Myocyte (in vitro differentiated cells): ENCODE data around the gene CXCR1. TPM values are rescaled to one million over a fixed set of nuclear protein-coding genes. Genes with fewer than 3 reads are reported as not detected.
"Not testable (repeated sequence)": the region's sequence is repeated elsewhere in the genome, so short reads cannot be mapped to it uniquely, and the experiment has no call there.

Experiments used
- DNase-seq: peaks from one replicate; pipeline ENCODE4 v3.0.0-alpha.2; 2012; ENCODE audit warnings: low read depth
- total RNA-seq: library from RNA; depleted of rRNA; stranded (reverse); fragments of >200 nt; gene quantifications from 2 replicates; pipeline ENCODE4 v1.2.3, GENCODE V29; 2014

Gene CXCR1
- total RNA-seq, 1 donor from 2014 or later: not detected

DNA sequence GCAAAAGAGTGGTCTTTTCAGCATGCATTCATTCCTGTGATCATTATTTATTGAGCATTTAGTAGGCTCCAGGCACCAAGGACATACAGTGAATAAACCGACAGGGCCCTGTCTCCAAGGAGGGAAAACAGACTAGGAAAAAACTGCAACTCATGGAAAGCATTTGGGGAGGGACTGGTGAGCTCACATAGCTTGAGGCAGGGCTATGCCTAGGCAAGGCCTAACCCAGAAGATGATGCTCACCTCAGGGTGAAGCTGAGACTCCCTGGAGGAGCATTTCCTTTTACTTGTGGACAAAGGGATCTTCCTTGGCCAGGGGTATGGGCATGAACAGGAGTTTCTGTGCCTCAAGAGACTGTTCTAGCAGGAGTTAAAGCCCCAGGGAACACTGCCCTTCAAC, 3.9 kb downstream of the CXCR1 start:
- no peak for DNase-seq

DNA sequence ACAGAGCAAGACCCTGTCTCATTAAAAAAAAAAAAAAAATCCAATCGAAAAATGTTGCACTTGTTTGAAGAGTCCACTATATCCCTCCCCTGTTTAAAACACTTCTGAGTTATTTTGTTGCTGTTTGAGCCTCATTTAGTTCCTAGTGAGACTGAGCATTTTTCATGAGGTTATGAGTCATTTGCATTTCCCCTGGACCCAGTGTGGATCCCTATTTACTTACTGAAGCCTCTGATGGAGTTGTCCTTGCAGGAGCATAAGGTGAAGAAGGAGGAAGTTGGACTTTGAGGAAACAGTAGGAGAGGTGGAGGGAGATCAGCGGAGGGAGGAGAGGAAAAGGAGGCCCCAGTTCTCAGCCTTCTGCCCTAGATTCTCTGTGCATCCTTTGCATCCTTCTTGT, 5.1 kb downstream of the CXCR1 start:
- no peak for DNase-seq

DNA sequence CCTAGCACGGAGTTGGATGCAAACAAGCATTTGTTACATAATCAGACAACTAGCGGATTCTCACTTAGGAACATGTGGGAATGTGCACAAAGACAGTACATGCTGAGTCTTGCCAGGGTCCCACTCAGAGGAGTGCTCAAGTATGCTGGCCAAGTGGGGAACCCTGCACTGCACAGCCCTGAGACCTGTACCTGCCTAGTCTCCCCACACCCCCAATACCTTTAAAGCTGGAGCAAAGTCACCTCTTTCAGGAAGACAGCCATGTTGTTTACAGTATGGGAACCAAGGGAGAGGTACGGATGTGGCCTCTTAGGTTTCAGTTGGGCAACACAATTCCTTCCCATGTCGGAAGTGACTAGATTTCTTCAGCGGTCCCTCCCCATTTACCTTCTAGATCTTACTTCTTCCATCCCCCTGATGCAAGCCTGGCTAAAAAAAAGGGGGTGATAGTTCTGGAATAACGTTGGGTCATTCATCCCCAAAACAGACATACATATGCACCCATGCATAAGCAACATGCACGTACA, 10.7 kb downstream of the CXCR1 start:
- DNase-seq: no peak

DNA sequence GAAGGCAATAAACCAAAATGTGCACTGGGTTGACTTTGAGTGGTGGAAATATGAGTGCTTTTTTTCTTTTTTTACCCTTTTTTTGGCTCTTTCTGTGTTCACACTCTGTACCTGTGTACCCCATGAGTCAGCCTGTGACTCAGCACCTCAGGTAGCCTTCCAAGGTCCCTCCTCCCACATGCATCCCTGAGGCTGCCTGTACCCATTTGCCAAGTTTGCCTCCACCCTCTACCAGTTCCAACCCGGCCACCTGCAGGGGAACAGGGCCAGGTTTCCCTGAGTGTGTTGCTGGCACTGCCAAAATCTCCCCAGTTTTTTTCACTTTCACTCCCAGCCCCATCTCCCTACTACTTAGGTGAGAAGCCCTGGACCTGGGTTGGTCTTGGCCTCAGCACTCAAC, 14.0 kb downstream of the CXCR1 start:
- no peak for DNase-seq

DNA sequence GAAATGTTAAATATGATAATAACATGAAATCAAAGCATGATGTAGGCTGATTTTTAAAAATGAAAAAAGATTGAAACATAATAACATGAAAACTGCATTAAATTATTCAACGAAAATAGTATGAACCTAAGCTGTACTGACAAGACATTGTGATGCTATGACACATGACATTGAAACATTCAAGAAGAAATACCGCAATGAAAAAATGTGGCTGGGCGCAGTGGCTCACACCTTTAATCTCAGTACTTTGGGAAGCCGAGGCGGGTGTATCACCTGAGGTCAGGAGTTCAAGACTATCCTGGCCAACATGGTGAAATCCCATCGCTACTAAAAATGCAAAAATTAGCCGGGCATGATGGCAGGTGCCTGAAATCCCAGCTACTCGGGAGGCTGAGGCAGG, 14.6 kb downstream of the CXCR1 start:
- no peak for DNase-seq

DNA sequence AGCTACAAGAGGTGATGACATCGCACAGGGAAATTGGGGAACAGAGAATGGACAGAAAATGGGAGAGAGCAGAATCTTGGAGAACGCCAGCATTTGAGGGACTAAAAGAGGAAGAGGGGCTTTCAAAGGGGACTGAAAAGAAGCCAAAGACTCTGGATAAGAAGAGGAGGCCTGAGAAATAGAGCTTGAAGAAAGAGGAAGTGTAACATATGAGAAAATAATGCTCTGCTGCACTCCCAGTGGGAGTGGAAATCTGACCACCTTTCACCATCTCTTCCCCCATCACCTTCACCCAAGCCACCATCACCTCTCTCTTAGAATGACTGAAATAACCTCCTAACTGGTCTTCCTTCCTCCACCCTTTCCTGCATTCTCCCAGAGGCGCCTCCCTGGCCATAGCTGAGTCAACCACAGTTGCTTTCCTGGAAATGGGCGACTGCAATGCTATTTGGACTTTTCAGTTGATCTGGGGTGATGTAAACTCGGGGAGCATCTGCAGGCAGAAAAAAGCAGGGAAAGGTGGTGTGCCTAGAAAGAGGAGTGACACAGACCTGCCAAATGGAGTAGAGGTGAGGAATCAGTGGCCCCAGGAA, 16.8 kb downstream of the CXCR1 start:
- DNase-seq: no peak

DNA sequence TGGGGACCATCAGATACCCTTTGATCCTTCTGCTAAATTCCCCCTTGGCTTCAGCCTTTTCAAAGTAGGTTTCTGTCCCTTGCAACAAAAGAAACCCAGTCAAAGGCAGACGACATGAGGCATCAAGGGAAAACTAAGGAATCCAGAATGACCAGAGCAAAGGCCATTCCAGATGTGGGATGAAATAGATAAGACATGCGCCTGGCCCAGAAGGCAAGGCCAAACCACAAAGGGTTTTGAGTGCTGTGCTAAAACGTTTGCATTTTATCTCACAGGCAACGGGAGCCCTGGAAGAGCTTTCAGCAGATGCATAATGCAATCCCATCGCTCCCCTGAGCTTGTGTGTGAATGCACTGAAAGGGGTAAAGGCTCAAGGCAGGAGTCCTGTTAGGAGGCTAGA, 17.7 kb downstream of the CXCR1 start:
- no peak for DNase-seq

DNA sequence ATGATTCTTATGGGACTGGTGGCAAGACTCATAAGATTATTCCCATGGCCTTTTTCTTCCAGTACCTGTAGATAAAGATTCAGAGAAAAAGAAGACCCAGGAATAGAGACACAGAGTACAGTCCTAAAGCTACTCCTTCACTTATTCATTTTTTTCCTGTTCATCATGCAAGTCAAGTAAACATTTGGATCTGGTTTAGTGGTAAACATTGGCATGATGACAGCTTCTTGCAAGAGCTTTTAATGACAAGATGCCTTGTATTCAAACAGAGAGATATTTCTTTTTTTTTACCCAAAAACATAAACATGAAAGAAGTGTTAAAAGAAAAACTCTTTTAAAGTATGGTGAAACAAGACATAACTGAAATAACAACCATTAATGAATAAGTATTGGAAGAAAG, 20.7 kb downstream of the CXCR1 start:
- DNase-seq: no peak

DNA sequence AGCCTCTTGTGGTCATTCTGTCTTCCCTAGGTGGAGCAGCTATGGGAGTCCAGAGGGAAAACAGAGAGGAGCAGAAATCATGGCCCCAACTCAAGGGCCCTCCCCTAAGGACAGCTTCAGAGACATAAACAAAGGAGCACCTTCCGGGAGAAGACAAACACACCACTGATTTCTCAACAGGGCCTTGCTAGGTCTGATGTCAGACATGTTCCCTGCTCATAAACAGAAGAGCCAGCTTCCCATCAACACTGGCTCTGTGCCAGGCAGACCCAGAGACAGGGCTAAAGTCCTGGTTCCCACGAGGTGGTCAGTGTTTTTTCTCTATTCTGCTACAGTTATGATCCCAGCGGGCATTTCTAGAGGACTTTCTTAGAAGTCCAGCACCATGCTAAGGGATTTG, 21.6 kb downstream of the CXCR1 start:
- no peak for DNase-seq

DNA sequence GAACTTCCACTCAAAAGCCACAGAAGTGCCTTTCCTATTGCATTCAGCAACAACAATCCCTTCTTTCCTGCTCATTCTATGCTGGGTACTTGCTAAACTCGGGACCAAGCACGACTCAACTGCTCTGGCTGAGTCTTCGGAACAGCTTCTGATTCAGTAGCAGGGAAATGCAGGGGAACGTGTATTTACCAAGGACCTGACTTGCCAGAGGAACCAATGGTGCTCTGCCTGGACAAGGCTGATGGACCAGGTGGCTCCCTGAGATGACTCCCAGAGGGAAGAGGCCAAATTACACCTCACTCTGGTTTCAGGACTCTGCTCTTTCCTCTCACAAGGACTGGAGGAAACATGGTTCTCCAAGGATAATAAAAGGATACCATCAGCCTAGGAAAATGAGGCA, 28.7 kb downstream of the CXCR1 start:
- no peak for DNase-seq

DNA sequence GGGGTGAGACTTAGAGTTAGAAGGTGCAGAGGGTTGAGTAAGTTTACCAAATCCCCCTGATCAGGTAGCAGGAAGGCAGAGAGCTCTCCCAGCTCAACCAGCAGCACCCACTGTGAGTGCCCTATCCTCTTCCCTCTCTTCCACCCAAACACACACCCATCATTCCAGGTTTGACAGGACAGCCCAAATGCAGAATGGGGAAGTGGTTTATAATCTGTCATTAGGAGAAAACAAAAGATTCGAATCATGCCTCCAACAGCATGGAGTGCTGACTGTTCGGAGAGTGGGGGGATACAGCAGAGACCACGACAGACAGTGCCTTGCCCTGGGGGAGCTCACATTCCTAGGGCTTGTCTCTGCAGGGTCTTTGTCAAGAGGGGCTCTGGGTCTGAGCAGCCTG, 29.2 kb downstream of the CXCR1 start:
- no peak for DNase-seq

DNA sequence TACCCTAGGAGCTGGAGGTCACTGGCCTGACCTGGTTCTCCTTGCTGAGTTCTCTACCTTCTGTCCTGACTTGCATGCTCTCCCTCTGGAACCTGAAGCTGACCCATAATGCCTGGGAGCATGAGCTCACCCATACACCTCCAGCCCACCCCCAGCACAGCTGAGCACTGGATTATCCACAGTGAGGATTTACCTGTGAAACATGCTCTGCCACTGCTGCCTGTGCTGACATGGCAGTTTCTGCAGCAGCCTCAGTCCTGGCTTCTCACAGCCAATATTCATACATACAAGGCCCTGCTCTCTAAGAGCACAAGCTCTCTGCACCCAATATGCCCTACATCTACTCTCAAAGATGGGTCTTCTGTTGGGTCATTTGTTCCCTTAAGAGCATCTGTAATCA, 35.9 kb downstream of the CXCR1 start:
- DNase-seq: no peak

DNA sequence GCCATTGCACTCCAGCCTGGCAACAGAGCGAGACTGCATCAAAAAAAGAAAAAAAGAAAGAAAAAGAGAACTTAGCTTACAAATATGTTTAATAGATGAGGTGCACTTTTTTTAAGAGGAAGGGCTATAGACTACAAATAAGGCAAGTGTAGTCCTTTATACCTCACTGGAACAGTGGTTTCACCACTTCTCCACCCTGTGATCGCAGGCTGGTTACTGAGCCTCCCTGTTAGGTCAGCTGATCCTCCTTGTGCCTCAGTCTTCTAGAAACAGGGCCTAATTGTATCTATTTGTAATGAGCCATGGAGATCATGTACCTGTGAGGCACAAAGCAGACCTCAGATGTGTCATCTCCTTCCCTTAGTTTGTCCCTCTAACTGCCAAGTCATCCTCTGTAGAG, 36.4 kb downstream of the CXCR1 start:
- no peak for DNase-seq

DNA sequence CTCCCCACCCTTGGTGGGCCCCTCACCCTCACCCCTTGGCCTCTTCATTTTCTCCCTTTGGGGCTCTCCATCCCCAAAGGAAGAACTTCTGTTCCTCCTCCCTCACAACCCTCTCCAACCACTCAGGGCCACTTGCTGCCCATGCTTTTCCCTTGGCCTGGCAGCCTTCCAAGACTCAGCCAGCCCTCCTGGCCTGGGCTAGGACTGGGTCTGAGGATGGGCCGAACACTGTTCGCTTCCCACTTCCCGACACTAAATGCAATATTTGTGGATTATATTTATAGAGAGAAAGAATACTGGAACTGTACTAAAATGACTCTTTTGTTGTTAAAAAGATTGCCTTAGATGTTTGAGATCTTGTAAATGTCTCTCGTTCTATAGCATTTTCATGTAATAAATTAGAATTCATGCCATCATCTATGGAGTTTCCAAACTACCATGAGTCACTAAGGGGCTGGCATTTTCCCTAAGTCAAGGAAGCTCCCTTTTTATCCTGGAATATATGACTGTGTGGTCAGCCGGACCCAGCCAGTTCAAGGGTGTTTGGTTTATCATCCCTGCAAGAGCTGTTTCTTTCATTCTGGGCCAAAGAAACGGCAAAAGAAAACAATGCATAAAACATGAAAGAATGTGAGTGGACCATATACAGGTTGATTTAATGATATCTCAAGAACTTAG, 37.2 kb downstream of the CXCR1 start:
- no peak for DNase-seq

DNA sequence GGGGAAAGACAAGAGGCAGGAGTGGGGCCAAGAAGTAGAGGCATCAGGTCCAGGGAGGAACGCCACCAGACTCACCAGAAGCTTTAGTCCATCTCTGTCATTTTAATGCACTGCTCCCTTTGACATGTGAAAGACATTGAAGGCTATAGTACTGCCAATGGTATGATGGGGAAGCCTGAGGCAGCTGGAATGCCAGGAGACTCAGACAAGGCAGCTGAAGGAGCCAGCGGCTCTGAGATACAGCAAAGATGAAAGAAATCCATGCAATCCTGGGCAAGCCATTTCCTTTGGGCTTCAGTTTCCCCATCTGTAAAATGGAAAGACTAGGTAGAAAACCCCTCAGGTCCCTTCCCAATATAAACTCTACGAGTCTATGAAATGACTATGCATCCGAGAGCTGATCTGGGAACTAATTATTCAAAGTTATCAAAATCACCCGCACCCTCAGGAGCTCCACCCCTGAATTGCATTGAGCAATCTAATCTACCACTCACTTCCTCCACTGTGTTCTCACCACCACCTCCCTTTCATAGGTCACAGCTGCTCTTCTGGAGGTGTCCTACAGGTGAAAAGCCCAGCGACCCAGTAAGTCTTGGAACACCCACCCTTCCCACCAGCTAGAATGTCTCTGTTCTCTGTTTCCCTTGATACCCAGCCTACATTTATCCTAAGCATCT, 37.8 kb downstream of the CXCR1 start:
- DNase-seq: no peak

DNA sequence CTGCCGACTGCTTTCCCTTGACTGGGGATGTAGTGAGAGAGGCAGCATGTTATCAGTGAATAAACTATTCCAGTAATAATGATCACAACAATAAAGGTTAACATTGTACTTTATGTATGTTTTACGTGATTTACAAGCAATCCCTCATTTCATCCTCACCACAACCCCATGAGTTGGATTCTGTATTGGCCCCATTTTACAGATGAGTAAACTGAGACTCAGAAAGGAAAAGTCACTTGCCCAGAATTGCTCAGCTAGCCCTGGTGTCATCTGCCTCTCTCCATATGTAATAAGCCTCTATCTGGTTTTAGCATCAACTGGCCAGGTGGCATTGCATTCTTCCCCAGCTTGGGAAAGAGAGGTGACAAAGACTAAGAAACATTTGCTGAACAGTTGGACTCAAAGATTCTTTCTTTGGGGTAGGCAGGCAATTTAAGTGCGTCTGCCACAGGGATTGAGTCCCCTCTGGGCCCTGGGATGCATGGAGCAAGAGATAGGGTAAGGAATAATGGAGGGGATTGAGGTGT, 38.8 kb downstream of the CXCR1 start:
- no peak for DNase-seq

DNA sequence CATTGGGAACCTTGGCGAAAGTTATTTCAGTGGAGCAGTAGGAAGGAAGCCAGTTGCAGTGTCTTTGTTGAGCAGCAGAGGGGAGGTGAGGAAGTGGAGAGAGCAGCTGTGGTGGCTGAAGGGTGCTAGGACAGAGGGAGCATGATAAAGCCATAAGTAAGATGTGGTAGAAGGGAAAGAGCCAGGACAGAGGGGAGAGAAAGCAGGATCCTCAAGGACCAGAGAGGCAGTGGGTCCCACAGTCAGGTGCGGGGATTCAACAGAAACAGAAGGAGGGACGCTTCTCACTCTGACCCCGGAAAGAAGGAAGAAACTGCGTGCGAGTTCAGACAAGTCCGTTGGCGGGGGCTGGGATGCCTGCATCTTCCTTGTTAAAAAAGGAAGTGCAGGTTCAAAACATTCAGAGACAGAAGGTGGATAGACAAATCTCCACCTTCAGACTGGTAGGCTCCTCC, 41.1 kb downstream of the CXCR1 start, which contains the start of gene CXCR2:
Gene CXCR2 (plus strand): TSS at position 403 of the 455 bp plus-strand sequence. CDS start 8,774 bp downstream, outside the sequence.
- no peak for DNase-seq

DNA sequence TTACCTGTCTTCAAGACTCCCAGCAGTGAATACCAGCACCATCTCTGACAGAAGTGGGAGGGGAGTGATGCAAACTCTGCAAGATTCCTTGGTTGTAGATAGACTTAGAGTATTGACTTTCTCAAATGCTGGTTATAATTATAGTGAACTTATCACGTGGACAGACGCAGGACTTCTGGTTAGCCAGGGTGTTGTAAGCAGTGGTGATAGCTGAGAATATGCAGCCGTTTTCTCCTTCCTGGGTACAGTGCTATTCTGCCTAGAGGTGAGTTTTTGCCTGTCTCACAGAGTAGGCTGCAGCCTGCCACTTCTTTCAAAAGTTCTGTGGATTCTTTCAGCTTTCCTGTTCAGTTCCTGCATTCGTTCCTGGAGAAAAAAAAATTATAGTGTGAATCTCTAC, 41.7 kb downstream of the CXCR1 start:
- DNase-seq: no peak

DNA sequence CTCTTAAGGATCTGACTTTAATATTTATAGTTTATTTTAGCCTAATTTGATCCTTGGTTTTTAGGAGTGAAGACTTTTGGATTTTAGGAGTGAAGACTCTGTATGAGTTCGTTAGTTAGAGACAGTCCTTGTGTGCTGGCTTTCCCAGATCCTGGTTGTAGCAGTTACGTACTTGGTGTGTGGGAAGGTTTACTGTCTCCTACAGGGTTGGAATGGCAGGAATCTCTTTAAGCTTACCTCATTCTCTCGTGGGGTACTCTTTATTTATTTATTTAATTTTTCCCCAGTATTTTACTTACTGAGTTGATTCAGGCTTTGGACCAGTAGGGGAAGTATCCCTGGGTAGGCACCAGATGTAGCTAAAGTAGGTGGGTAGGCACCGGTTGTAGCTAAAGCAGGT, 42.8 kb downstream of the CXCR1 start:
- no peak for DNase-seq

DNA sequence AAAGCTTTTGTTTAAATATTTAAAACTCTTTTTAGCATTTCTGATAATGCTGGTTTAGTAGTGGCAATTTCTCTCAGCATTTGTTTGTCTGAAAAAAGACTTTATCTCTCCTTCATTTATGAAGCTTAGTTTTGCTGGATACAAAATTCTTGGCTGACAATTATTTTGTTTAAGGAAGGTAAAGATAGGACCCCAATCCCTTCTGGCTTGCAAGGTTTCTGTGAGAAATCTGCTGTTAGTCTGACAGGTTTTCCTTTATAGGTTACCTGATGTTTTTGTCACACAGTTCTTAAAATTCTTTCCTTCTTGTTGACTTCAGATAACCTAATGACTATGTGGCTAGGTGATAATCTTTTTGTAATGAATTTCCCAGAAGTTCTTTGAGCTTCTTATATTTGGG, 44.5 kb downstream of the CXCR1 start:
- DNase-seq: not testable (repeated sequence)

DNA sequence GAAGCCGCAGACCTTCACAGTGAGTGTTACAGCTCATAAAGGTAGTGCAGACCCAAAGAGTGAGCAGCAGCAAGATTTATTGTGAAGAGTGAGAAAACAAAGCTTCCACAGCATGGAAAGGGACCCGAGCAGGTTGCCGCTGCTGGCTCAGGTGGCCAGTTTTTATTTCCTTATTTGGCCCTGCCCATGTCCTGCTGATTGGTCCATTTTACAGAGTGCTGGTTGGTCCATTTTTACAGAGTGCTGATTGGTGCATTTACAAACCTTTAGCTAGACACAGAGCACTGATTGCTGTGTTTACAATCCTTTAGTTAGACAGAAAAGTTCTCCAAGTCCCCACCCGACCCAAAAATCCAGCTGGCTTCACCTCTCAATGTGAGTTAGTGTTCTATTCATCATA, 45.0 kb downstream of the CXCR1 start:
- DNase-seq: not testable (repeated sequence)
